GM21786 (cell line): Measurements from ENCODE around the gene LRCOL1.

Experiments used
- ATAC-seq: cut with Tn5 transposase; IDR thresholded peaks from one replicate; pipeline ENCODE4 v1.9.1; 2021; ENCODE audit not compliant: unreplicated experiment

Gene LRCOL1

GRCh38 chr12:132637811-132638210, 27.4 kb upstream of the LRCOL1 start:
- ATAC-seq, result no peak

- no peak for ATAC-seq
Measured at GRCh38 chr12:132635076-132635955, 24.9 kb upstream of the LRCOL1 start.

- no peak for ATAC-seq
Measured at GRCh38 chr12:132634411-132634990, 24.1 kb upstream of the LRCOL1 start.

- ATAC-seq, result no peak
Measured at GRCh38 chr12:132633901-132634300, 23.5 kb upstream of the LRCOL1 start.

- no peak for ATAC-seq
Measured at GRCh38 chr12:132633398-132633797, 23.0 kb upstream of the LRCOL1 start.

- ATAC-seq, result no peak
Measured at GRCh38 chr12:132632521-132633228, 22.3 kb upstream of the LRCOL1 start.

- no peak for ATAC-seq
Measured at GRCh38 chr12:132631666-132632065, 21.3 kb upstream of the LRCOL1 start.

- no peak for ATAC-seq
Measured at GRCh38 chr12:132630672-132631071, 20.3 kb upstream of the LRCOL1 start.

- no peak for ATAC-seq
Measured at GRCh38 chr12:132629330-132629729, 18.9 kb upstream of the LRCOL1 start.

GRCh38 chr12:132625731-132626430, 15.5 kb upstream of the LRCOL1 start:
- no peak for ATAC-seq

GRCh38 chr12:132624910-132625630, 14.7 kb upstream of the LRCOL1 start:
- no peak for ATAC-seq

- no peak for ATAC-seq
Measured at GRCh38 chr12:132624186-132624855, 13.9 kb upstream of the LRCOL1 start.

- no peak for ATAC-seq
Measured at GRCh38 chr12:132623072-132623869, 12.9 kb upstream of the LRCOL1 start.

- ATAC-seq, result no peak
Measured at GRCh38 chr12:132622437-132623071, 12.2 kb upstream of the LRCOL1 start.

- ATAC-seq, result no peak
Measured at GRCh38 chr12:132621657-132622435, 11.5 kb upstream of the LRCOL1 start.

GRCh38 chr12:132620899-132621656, 10.7 kb upstream of the LRCOL1 start:
- no peak for ATAC-seq
